K562 (cell line): ENCODE data around the gene PTRHD1. TPM values are rescaled to one million over a fixed set of nuclear protein-coding genes. Genes with fewer than 3 reads are reported as not detected.

Experiments used
- ATAC-seq: fragments of 200-7000 bp; cut with Tn5 transposase; 3 replicates; pipeline ENCODE4 v1.9.1; 2020; ENCODE audit warnings: moderate library complexity
- BruUV-seq: library from RNA; stranded (reverse); fragments of 400-500 nt; replicated peaks from 2 replicates; lab custom pipeline; 2021; lab: Mats Ljungman, UMichigan
- CTCF ChIA-PET: fragments of 300-600 bp; formaldehyde crosslinking; extraction: SDS; loops from one replicate; lab custom pipeline; 2021; ENCODE audit warnings: low intra/inter-chr PET ratio; lab: Yijun Ruan, JAX
- POLR2A ChIA-PET: fragments of 300-600, 350-650 bp; sonication (Branson Sonifier 250); formaldehyde crosslinking; extraction: SDS; loops from one replicate; lab custom pipeline; 2021; ENCODE audit warnings: antibody characterized with exemption, inconsistent platforms; lab: Yijun Ruan, JAX
- DNase-seq, 4 experiments: peaks; one replicate each; pipeline versions ENCODE4 v3.0.0 to v3.0.0-alpha.2; 2011 to 2018; ENCODE audit warnings: low spot score in 3 of 4, mixed read lengths in 3 of 4; ENCODE audit errors: extremely low read depth in 1 of 4
- FAIRE-seq: peaks from 2 replicates; lab custom pipeline; 2011; peaks lifted over from hg19 to GRCh38; lab: Jason Lieb, UNC
- H2AFZ ChIP-seq: 2 replicates; pipeline ENCODE4 v1.6.0; 2011; ENCODE audit warnings: low read depth, low read length, control low read depth, inconsistent platforms
- H3K27ac ChIP-seq: fragments of 200-600 bp; 3 replicates; pipeline ENCODE4 v1.8.0; 2011; ENCODE audit warnings: low read depth, mild to moderate bottlenecking, control low read depth, inconsistent platforms, low read length, moderate library complexity, mixed read lengths; ENCODE audit errors: extremely low read depth
- H3K27me3 ChIP-seq, 2 experiments: fragments of 300-600 bp in 1 of 2; 2 replicates in 1 of 2; 3 replicates in 1 of 2; pipeline versions ENCODE4 v1.6.0 to v1.8.0; 2011; ENCODE audit warnings: inconsistent platforms in 2 of 2, low read length in 2 of 2, mild to moderate bottlenecking in 1 of 2, mixed read lengths in 1 of 2, moderate library complexity in 1 of 2; ENCODE audit not compliant: control insufficient read depth in 2 of 2, insufficient read depth in 2 of 2
- H3K36me3 ChIP-seq: fragments of 300-600 bp; 3 replicates; pipeline ENCODE4 v1.8.0; 2011; ENCODE audit warnings: mild to moderate bottlenecking, low read length, inconsistent platforms; ENCODE audit not compliant: control insufficient read depth, insufficient read depth
- H3K4me1 ChIP-seq, 2 experiments: fragments of 200-600 bp in 1 of 2; replicated peaks in 1 of 2; 2 replicates in 1 of 2; 3 replicates in 1 of 2; pipeline versions ENCODE4 v1.5.1 to v1.8.0; 2011; ENCODE audit warnings: inconsistent platforms in 2 of 2, low read length in 2 of 2, mild to moderate bottlenecking in 1 of 2, mixed read lengths in 1 of 2, moderate library complexity in 1 of 2; ENCODE audit not compliant: control insufficient read depth in 2 of 2, insufficient read depth in 2 of 2
- H3K4me2 ChIP-seq: 2 replicates; pipeline ENCODE4 v1.6.1; 2011; ENCODE audit warnings: low read length, control low read depth, inconsistent platforms, mixed read lengths; ENCODE audit not compliant: insufficient read depth
- H3K4me3 ChIP-seq: fragments of 200-600 bp; sonication (generic), shearing (Covaris generic); 2 replicates; pipeline ENCODE4 v1.5.1; 2016; ENCODE audit warnings: control low read depth, inconsistent platforms
- H3K79me2 ChIP-seq: fragments of 200-600 bp; 3 replicates; pipeline ENCODE4 v1.8.0; 2011; ENCODE audit warnings: low read length, inconsistent platforms; ENCODE audit not compliant: control insufficient read depth, insufficient read depth
- H3K9ac ChIP-seq, 2 experiments: 2 replicates each; pipeline versions ENCODE4 v1.6.0 to v1.6.1; 2011; ENCODE audit warnings: low read depth in 2 of 2, low read length in 2 of 2, control low read depth in 1 of 2, inconsistent platforms in 1 of 2, mild to moderate bottlenecking in 1 of 2, mixed read lengths in 1 of 2; ENCODE audit not compliant: insufficient read depth in 1 of 2
- H3K9me1 ChIP-seq: one replicate; pipeline ENCODE4 v1.6.0; 2011; ENCODE audit warnings: inconsistent platforms, mild to moderate bottlenecking, low read length, moderate library complexity; ENCODE audit not compliant: control insufficient read depth, insufficient read depth
- H3K9me3 ChIP-seq: replicated peaks from 2 replicates; pipeline ENCODE4 v1.5.1; 2011; ENCODE audit warnings: low read depth, low read length, inconsistent platforms; ENCODE audit not compliant: control insufficient read depth, insufficient read depth
- H4K20me1 ChIP-seq: replicated peaks from 2 replicates; pipeline ENCODE4 v1.6.1; 2011; ENCODE audit warnings: low read length, inconsistent platforms, mixed read lengths; ENCODE audit not compliant: control insufficient read depth, insufficient read depth
- BCLAF1 ChIP-seq, 2 experiments: fragments of 450-650 bp in 1 of 2; IDR thresholded peaks; 2 replicates each; pipeline ENCODE4 v1.6.1; 2011 to 2017; ENCODE audit warnings: low read depth in 2 of 2, antibody characterized with exemption in 1 of 2, borderline replicate concordance in 1 of 2, low read length in 1 of 2, mild to moderate bottlenecking in 1 of 2, mixed read lengths in 1 of 2; ENCODE audit not compliant: control insufficient read depth in 1 of 2
- BMI1 ChIP-seq: fragments of 150-350 bp; IDR thresholded peaks from 2 replicates; pipeline ENCODE4 v1.6.1; 2014; ENCODE audit warnings: low read length
- CHD4 ChIP-seq: fragments of 200-600 bp; sonication (generic); IDR thresholded peaks from 3 replicates; pipeline ENCODE4 v1.6.1; 2012; ENCODE audit warnings: low read depth, mild to moderate bottlenecking, mixed read lengths, low read length, inconsistent platforms; ENCODE audit not compliant: insufficient read depth, insufficient replicate concordance, poor library complexity, severe bottlenecking
- GTF2F1 ChIP-seq: IDR thresholded peaks from 2 replicates; pipeline ENCODE4 v1.6.1; 2011; ENCODE audit warnings: low read depth, low read length, improper control_type of control experiment
- HLTF ChIP-seq: fragments of 450-650 bp; IDR thresholded peaks from 2 replicates; pipeline ENCODE4 v1.6.1; 2016
- L3MBTL2 ChIP-seq: fragments of 450-650 bp; IDR thresholded peaks from 2 replicates; pipeline ENCODE4 v1.6.1; 2016; ENCODE audit warnings: mild to moderate bottlenecking, moderate library complexity
- PTTG1 ChIP-seq: fragments of 450-650 bp; IDR thresholded peaks from 2 replicates; pipeline ENCODE4 v1.6.1; 2016; ENCODE audit warnings: low read depth, mild to moderate bottlenecking, missing genetic modification characterization, missing compliant biosample characterization
- RBBP5 ChIP-seq: fragments of 200-600 bp; sonication (generic); IDR thresholded peaks from 2 replicates; pipeline ENCODE4 v1.6.1; 2012; ENCODE audit warnings: borderline replicate concordance, mild to moderate bottlenecking, low read length, control low read depth, inconsistent platforms; ENCODE audit not compliant: insufficient read depth, poor library complexity, severe bottlenecking
- RBM15 ChIP-seq: fragments of 200-400 bp; formaldehyde crosslinking; IDR thresholded peaks from 2 replicates; pipeline ENCODE4 v1.6.1; 2018; ENCODE audit warnings: mild to moderate bottlenecking, low read length, moderate library complexity; ENCODE audit not compliant: insufficient read depth
- TEAD4 ChIP-seq, 2 experiments: sonication (generic) in 1 of 2; formaldehyde crosslinking in 1 of 2; IDR thresholded peaks; 2 replicates each; pipeline versions ENCODE4 v1.6.1 to v1.8.0; 2012 to 2022; ENCODE audit warnings: borderline replicate concordance in 1 of 2, inconsistent platforms in 1 of 2, low read length in 1 of 2, mild to moderate bottlenecking in 1 of 2, missing genetic modification reagents in 1 of 2
- THAP7 ChIP-seq: fragments of 250-450 bp; sonication (Bioruptor Pico); IDR thresholded peaks from 2 replicates; pipeline ENCODE4 v1.5.0; 2021
- ZBTB17 ChIP-seq: fragments of 450-650 bp; formaldehyde crosslinking; IDR thresholded peaks from 2 replicates; pipeline ENCODE4 v1.4.0; 2020; ENCODE audit warnings: mild to moderate bottlenecking
- WGBS: fragments of 100-300 bp; shearing (Covaris generic); methylation state at CpG from one replicate; pipeline ENCODE4 v1.1.6; 2016; ENCODE audit warnings: low coverage, mixed read lengths; ENCODE audit not compliant: insufficient coverage; ENCODE audit errors: missing lambda C conversion rate; 5-methylcytosine and 5-hydroxymethylcytosine counted together
- in situ Hi-C: fragments of 300-500 bp; cut with MboI; formaldehyde crosslinking; loops from 4 replicates; pipeline ENCODE4 v1.15.0; 2018; ENCODE audit warnings: inconsistent platforms, mixed read lengths
- intact Hi-C: fragments of 100-400 bp; cut with micrococcal nuclease; formaldehyde crosslinking; loops from 2 replicates; pipeline ENCODE4 v1.14.2; 2022
- polyA plus RNA-seq, 8 experiments: library from polyadenylated mRNA; depleted of rRNA in 4 of 8; stranded (reverse) in 5 of 8; unstranded in 3 of 8; fragments of >200 nt; fragmentation: Nextera tagmentation in 2 of 8; fragmentation: Illumina TruSeq in 1 of 8; extraction: Ambion mirVana in 2 of 8; extraction: Trizol in 1 of 8; gene quantifications; 2 replicates each; pipeline versions ENCODE4 v1.2.1 to v1.2.3, GENCODE V29; 2011 to 2014; ENCODE audit warnings: inconsistent platforms in 1 of 8, missing spikeins in 1 of 8
- total RNA-seq, 7 experiments: library from RNA; depleted of rRNA in 6 of 7; stranded (reverse); fragments of >200 nt in 6 of 7; fragmentation: Illumina TruSeq in 2 of 7; extraction: Trizol in 2 of 7; gene quantifications; 2 replicates each; pipeline versions ENCODE4 v1.2.1 to v1.2.3, GENCODE V29; 2011 to 2021; ENCODE audit warnings: low replicate concordance in 1 of 7
- TF ChIP-seq, protein P1 (sequence below): fragments of 450-650 bp; IDR thresholded peaks from 2 replicates; pipeline ENCODE4 v1.6.1; 2016; ENCODE audit warnings: low read depth, mild to moderate bottlenecking, moderate library complexity
- TF ChIP-seq, protein P2 (sequence below): fragments of 450-650 bp; IDR thresholded peaks from 2 replicates; pipeline ENCODE4 v1.6.1; 2016; ENCODE audit warnings: missing biosample characterization, missing genetic modification characterization

The PTRHD1 gene
- total and polyA plus RNA-seq, 9 of the 15 experiments (the other 6 are each of a cell fraction or from before 2014, with no cell fraction given), result 15.8 to 83.2 (median 46.6) TPM

GRCh38 chr2:24768601-24769000, 24.6 kb downstream of the PTRHD1 start:
- CTCF ChIA-PET, result no interaction called here
- Histone ChIP-seq H3K4me1 (peaks cover 0 to 7% of the 10 kb centered on the region in 2 experiments; a peak in 2 of 5 replicates), H3K36me3 (peaks cover 21% of the 10 kb centered on the region), H3K27me3 (no peaks in the 10 kb centered on the region), H3K9ac (no peak overlapping the region), H2AFZ (no peak overlapping the region), H4K20me1 (no peaks in the 10 kb centered on the region), H3K4me2 (no peak overlapping the region), H3K9me3 (no peaks in the 10 kb centered on the region), H3K4me3 (no peak overlapping the region), H3K79me2 (no peaks in the 10 kb centered on the region), H3K9me1 (no peaks in the 10 kb centered on the region), H3K27ac (no peak overlapping the region)
- in situ Hi-C loops, result no loop called here
- POLR2A ChIA-PET, result interaction anchor here (1.2 kb wide), 2 partner anchors 11 to 24 kb away, joined by 3 to 4 read pairs; partner anchors contain the start of genes CENPO and PTRHD1
- no peak for ATAC-seq
- WGBS, result 75% methylated on average over 7 of the region's 7 CpGs
- FAIRE-seq, result no peak
- intact Hi-C loops, result no loop called here
- DNase-seq, result no peak
- no TSS peak for BruUV-seq
- no peak for TF ChIP-seq ZBTB17
- TF ChIP-seq HLTF, result no peak
- TF ChIP-seq L3MBTL2, result no peak
- no peak for TF ChIP-seq GTF2F1
- no peak for TF ChIP-seq BMI1
- TF ChIP-seq PTTG1 (tag), result no peak
- TF ChIP-seq TEAD4 (IDR thresholded peaks at IDR 0.05; ENCODE audit: low read length), result no peak
- no peak for TF ChIP-seq TEAD4 (CRISPR knock-in tag; IDR thresholded peaks at IDR 0.05; ENCODE audit: borderline replicate concordance)
- TF ChIP-seq, protein P1, sequence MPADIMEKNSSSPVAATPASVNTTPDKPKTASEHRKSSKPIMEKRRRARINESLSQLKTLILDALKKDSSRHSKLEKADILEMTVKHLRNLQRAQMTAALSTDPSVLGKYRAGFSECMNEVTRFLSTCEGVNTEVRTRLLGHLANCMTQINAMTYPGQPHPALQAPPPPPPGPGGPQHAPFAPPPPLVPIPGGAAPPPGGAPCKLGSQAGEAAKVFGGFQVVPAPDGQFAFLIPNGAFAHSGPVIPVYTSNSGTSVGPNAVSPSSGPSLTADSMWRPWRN, result no peak
- TF ChIP-seq BCLAF1 (IDR thresholded peaks at IDR 0.05; ENCODE audit: borderline replicate concordance in 1 of 2, control insufficient read depth in 1 of 2, low read depth in 2 of 2, low read length in 1 of 2), result no peak
- no peak for TF ChIP-seq CHD4
- TF ChIP-seq, protein P2, sequence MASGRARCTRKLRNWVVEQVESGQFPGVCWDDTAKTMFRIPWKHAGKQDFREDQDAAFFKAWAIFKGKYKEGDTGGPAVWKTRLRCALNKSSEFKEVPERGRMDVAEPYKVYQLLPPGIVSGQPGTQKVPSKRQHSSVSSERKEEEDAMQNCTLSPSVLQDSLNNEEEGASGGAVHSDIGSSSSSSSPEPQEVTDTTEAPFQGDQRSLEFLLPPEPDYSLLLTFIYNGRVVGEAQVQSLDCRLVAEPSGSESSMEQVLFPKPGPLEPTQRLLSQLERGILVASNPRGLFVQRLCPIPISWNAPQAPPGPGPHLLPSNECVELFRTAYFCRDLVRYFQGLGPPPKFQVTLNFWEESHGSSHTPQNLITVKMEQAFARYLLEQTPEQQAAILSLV (tag), result no peak
- no peak for TF ChIP-seq RBBP5
- TF ChIP-seq RBM15, result no peak
- TF ChIP-seq THAP7, result no peak
